Endothelial cell of umbilical vein (primary cell): ENCODE results near the gene NCKAP5.

Source experiments
- CTCF ChIP-seq, 2 donors: IDR thresholded peaks; 1 replicate in 1 of 2; 2 replicates in 1 of 2; pipeline ENCODE4 v1.5.1; 2011; ENCODE audit warnings: low read length in 2 of 2, mild to moderate bottlenecking in 2 of 2, moderate library complexity in 2 of 2, control low read depth in 1 of 2, inconsistent platforms in 1 of 2, low read depth in 1 of 2; ENCODE audit not compliant: insufficient read depth in 1 of 2; ENCODE audit errors: extremely low read depth in 1 of 2
- MAX ChIP-seq: IDR thresholded peaks from 2 replicates; pipeline ENCODE4 v1.6.1; 2011; ENCODE audit not compliant: insufficient read depth, insufficient read length
- POLR2A ChIP-seq: IDR thresholded peaks from 2 replicates; pipeline ENCODE4 v1.6.1; 2012; ENCODE audit warnings: low read depth, mild to moderate bottlenecking, control low read depth, low read length
- POLR2AphosphoS5 ChIP-seq: IDR thresholded peaks from 2 replicates; pipeline ENCODE4 v1.6.1; 2012; ENCODE audit warnings: low read depth, mild to moderate bottlenecking, control low read depth, low read length, moderate library complexity; ENCODE audit not compliant: insufficient read depth

GRCh38 chr2:132703396-132703795, 864.9 kb downstream of the NCKAP5 start:
- TF ChIP-seq CTCF (IDR thresholded peaks at IDR 0.05; ENCODE audit: extremely low read depth in 1 of 2, insufficient read depth in 1 of 2, low read depth in 1 of 2, low read length in 2 of 2) (no peak), POLR2A (no peak), POLR2AphosphoS5 (no peak), MAX (no peak)
